Subcutaneous adipose tissue (tissue), 4 donors: ENCODE data around the gene WDR43. TPM values are rescaled to one million over a fixed set of nuclear protein-coding genes. Genes with fewer than 3 reads are reported as not detected.

ENCODE experiments used
- total RNA-seq, 4 donors: library from RNA; depleted of rRNA; stranded (reverse); fragments of >200 nt; gene quantifications; one replicate each; pipeline ENCODE4 v1.1.0, GENCODE V29; 2016
- TF ChIP-seq, protein P1 (sequence below): fragments of 450-650 bp; IDR thresholded peaks from one replicate; pipeline ENCODE4 v1.5.1; 2016; ENCODE audit warnings: low read depth, mild to moderate bottlenecking, control low read depth, antibody characterized with exemption, moderate library complexity

The WDR43 gene
- total RNA-seq, 4 donors from 2014 or later = 39.4 to 72.9 (median 48.1) TPM

DNA sequence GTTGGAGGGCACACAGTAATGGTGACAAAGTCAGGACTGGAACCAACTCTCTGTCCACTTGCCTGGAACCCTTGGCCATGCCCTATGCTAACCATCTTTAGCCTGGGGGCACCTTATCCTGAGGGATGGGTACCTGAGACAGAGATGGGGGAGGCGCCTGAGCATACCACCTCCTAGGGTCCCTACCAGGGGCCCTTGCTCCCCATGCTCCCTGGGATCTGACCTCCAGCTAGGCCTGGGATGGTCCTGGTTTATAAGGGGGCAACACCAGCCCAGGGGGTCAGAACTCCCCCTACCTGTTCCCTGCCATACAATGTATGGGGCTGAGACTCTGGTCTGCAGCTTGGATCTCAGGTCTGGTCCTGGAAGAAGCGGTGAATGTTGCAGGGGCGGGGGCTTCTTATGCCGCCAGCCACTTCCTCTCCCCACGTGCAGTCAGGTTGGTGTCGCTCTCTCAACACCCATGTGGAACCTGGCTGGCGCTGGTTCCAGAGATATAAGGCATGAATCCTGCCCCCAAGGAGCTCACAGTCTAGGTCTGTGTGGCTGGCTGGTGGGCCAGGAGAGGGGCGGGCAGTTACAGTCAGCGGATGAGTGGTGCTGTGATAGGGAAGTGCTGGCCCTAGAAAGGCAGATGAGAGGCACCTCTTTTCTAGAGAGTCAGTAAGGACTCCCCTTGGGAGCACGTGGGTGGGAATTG is 82.9 kb downstream of the WDR43 start:
- TF ChIP-seq, protein P1, sequence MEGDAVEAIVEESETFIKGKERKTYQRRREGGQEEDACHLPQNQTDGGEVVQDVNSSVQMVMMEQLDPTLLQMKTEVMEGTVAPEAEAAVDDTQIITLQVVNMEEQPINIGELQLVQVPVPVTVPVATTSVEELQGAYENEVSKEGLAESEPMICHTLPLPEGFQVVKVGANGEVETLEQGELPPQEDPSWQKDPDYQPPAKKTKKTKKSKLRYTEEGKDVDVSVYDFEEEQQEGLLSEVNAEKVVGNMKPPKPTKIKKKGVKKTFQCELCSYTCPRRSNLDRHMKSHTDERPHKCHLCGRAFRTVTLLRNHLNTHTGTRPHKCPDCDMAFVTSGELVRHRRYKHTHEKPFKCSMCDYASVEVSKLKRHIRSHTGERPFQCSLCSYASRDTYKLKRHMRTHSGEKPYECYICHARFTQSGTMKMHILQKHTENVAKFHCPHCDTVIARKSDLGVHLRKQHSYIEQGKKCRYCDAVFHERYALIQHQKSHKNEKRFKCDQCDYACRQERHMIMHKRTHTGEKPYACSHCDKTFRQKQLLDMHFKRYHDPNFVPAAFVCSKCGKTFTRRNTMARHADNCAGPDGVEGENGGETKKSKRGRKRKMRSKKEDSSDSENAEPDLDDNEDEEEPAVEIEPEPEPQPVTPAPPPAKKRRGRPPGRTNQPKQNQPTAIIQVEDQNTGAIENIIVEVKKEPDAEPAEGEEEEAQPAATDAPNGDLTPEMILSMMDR = no peak

DNA sequence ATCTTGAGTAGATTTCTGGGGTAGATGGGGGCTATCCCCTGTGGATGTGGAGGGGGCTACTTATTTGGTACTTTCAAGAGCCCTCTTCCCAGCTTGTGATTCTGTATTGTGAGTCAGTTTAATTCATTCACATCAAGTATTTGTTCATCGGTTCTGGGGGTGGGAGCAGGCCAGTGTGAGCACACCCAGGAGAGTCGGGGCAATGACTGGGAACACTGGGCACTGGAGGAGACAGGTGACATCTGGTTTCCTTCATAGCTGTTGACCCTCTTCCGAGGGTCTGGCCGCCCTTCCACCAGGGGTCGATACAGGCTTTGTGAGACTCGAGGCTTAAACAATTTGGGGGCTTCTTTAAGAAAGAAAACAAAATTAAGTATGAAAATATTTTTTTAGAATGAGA is 84.1 kb downstream of the WDR43 start:
- TF ChIP-seq, protein P1 = no peak

DNA sequence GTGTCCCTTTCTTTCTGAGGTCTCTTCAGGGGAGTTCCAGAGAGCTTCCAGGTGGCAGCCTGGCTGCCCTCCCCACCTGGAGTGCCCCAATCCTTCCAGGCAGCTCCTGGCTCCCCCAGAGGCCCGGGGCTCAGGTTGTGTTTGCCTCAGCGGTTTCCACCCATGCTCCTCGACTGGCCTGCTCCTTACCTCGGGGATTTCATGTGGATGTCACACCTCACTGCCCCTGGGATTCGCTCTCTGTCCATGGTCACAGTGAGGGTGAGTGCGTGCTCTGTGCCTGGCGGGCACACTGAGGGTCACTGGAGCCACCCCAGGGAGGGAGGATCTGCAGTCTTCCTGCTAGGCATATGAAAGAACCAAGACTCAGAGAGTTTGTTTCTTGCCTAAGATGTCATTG is 84.6 kb downstream of the WDR43 start:
- TF ChIP-seq, protein P1 = no peak

GRCh38 chr2:28979576-28980366 is 85.3 kb downstream of the WDR43 start:
- TF ChIP-seq, protein P1 = no peak

DNA sequence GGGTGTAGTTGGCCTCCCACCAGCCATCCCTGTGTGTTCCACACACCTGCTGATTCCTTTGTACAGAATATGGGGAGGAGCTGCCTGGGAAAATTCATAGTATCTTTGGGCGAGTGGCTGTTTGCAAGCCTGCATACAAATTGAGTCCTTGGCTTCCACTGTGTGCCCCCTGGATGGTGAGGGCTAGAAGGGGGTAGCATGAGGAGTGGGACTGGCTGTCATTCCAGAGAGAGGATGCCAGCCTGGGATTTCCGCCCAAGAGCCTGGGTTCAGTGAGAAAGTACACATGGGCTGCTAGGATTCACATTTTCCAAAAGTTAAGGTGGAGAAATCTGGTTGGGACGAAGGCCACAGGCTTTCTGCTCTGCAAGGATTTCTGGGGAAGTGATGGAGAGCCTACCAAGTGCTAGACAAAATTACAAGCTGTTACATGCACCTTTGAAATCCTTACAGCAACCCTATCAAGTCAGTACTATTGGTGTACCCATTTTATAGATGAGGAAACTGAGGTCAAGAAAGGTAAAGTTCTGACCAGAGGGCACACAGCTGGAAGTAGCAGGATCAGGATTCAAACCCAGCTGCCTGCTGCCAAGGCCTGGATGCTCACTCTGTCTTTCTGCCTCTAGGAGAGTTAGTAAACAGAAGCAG is 86.0 kb downstream of the WDR43 start:
- TF ChIP-seq, protein P1 = no peak

DNA sequence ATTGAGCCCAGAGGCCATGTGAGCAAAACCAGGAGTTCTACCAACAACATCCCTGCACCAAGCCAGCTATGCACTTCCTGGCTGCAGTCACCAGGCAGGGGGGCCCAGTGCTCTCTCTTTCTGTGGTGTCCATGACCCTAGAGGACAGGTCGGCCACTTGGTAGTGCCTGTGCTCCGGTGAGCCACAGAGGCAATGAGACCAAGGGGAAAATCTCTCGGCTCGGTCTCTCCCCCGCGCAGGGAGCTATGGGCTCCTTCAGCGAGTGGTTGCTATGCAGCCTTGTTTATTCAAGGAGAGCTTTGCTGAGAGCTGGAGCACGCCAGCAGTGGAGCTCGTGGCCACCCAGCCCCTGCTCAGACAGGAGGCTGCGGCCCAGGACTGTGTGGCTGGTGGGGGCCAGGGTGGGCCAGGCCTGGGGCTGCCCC is 86.6 kb downstream of the WDR43 start, which contains the start of gene TOGARAM2:
TOGARAM2 (plus strand) TSS at position 283 of the 426 bp plus-strand sequence. CDS start 13,537 bp downstream, outside the sequence.
- TF ChIP-seq, protein P1 = no peak
